CD8-positive, alpha-beta memory T cell (primary cell): Measurements from ENCODE around the gene C1orf105. TPM values are rescaled to one million over a fixed set of nuclear protein-coding genes. Genes with fewer than 3 reads are reported as not detected.
A peak's percentile ranks its signal among the peaks of the same experiment; 100 is the strongest.

Experiments
- CTCF ChIA-PET: fragments of 350-600 bp; sonication (Branson Sonifier 250); formaldehyde crosslinking; loops from one replicate; lab custom pipeline; 2021; ENCODE audit warnings: antibody characterized with exemption; lab: Charles Lee
- POLR2A ChIA-PET: fragments of 350-600 bp; sonication (Branson Sonifier 250); formaldehyde crosslinking; loops from one replicate; lab custom pipeline; 2021; ENCODE audit warnings: antibody characterized with exemption; lab: Charles Lee
- DNase-seq, 5 donors: peaks; one replicate each; pipeline versions ENCODE4 v3.0.0 to v3.0.0-alpha.2; 2020 to 2022; ENCODE audit warnings: mixed read lengths in 1 of 5
- H3K27ac ChIP-seq: one replicate; pipeline ENCODE4 v1.7.0; 2013; ENCODE audit warnings: low read depth, mild to moderate bottlenecking, low read length, moderate library complexity
- H3K27me3 ChIP-seq: 2 replicates; pipeline ENCODE4 v1.7.0; 2013; ENCODE audit warnings: low read length, mild to moderate bottlenecking; ENCODE audit not compliant: insufficient read depth, poor library complexity, severe bottlenecking
- H3K36me3 ChIP-seq: 2 replicates; pipeline ENCODE4 v1.7.0; 2013; ENCODE audit warnings: mild to moderate bottlenecking, low read length, moderate library complexity; ENCODE audit not compliant: insufficient read depth
- H3K4me1 ChIP-seq: 2 replicates; pipeline ENCODE4 v1.7.0; 2013; ENCODE audit warnings: mild to moderate bottlenecking, low read length, moderate library complexity; ENCODE audit not compliant: insufficient read depth
- H3K4me3 ChIP-seq: 2 replicates; pipeline ENCODE4 v1.7.0; 2013; ENCODE audit warnings: mild to moderate bottlenecking, low read length
- H3K9me3 ChIP-seq: 2 replicates; pipeline ENCODE4 v1.7.0; 2013; ENCODE audit warnings: mild to moderate bottlenecking, low read length
- H3K27ac Mint-ChIP-seq, 8 donors: one replicate each; pipeline ENCODE4 v1.8.0; 2020 to 2021; ENCODE audit warnings: mixed read lengths in 8 of 8, mild to moderate bottlenecking in 6 of 8, inconsistent platforms in 3 of 8, moderate library complexity in 3 of 8
- H3K27me3 Mint-ChIP-seq, 2 donors: one replicate each; pipeline ENCODE4 v1.8.0; 2020 to 2021; ENCODE audit warnings: mixed read lengths in 2 of 2, mild to moderate bottlenecking in 1 of 2, moderate library complexity in 1 of 2
- H3K36me3 Mint-ChIP-seq, 3 donors: one replicate each; pipeline ENCODE4 v1.8.0; 2020 to 2021; ENCODE audit warnings: mixed read lengths in 3 of 3, inconsistent platforms in 1 of 3, mild to moderate bottlenecking in 1 of 3
- H3K4me1 Mint-ChIP-seq, 3 donors: one replicate each; pipeline ENCODE4 v1.8.0; 2020 to 2021; ENCODE audit warnings: mixed read lengths in 3 of 3, inconsistent platforms in 1 of 3, mild to moderate bottlenecking in 1 of 3
- H3K4me3 Mint-ChIP-seq, 7 donors: one replicate each; pipeline ENCODE4 v1.8.0; 2020 to 2021; ENCODE audit warnings: mixed read lengths in 7 of 7, mild to moderate bottlenecking in 6 of 7, moderate library complexity in 4 of 7, inconsistent platforms in 2 of 7
- H3K9me3 Mint-ChIP-seq, 5 donors: one replicate each; pipeline ENCODE4 v1.8.0; 2020 to 2022; ENCODE audit warnings: mixed read lengths in 5 of 5, mild to moderate bottlenecking in 3 of 5, moderate library complexity in 2 of 5, inconsistent platforms in 1 of 5
- polyA plus RNA-seq: library from polyadenylated mRNA; unstranded; fragments of 300-500 nt; fragmentation: Illumina TruSeq; gene quantifications from one replicate; pipeline ENCODE4 v1.2.3, GENCODE V29; 2021
- total RNA-seq, 2 experiments: library from RNA; stranded (reverse); gene quantifications; one replicate each; pipeline ENCODE4 v1.2.3, GENCODE V29; 2021

Gene C1orf105
- total and polyA plus RNA-seq, 3 experiments from 2014 or later, result not detected

DNA sequence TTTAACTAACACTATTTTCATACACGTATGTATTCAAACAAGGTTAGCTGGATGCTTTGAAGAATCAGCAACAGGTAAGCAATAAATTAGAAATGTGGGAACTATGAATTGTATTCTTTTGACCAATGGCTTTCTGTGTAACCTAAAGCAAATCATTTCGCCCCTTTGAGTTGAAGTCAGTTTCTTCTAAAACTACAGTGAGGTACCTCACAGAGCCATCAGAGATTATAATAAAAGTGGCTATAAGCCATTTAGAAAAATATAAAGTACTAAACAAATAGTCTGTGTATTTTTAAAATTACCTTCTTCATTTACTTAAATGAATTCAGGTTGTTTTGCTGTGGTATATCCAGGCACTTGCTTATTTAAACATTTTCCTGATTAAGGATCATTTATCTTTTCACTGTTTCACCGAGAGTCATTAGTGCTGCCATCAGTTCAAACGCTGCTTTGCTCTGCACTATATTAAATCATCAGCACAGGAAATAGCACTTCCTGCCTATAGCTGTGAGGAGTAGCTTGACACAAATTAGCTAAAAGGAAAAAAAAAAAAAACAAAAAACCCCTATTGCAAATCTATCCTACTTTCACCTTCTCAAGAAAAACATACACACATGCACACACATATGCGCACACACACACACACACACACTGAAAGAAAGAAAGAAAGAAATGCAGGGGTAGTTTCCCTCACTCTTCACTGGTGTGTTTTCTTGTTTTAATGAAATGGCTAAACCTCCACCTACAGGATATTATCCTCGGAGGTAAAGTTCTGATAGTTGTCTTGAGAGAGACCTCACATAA is 39.8 kb upstream of the C1orf105 start:
- no peak overlapping the region for H3K27ac ChIP-seq
- POLR2A ChIA-PET, result interaction anchor here (0.6 to 1.5 kb wide), 6 partner anchors 14 to 284 kb away, joined by 4 to 15 read pairs (median 6); no protein-coding TSS in a partner anchor
- H3K27me3 ChIP-seq, result no peaks in the 10 kb centered on the region
- CTCF ChIA-PET, result interaction anchor here (0.8 to 1.4 kb wide), 6 partner anchors 10 to 113 kb away, joined by 3 to 14 read pairs (median 3); partner anchors contain the start of gene PIGC
- no peaks in the 10 kb centered on the region for H3K9me3 Mint-ChIP-seq
- no peaks in the 10 kb centered on the region for H3K36me3 ChIP-seq
- peak overlapping the region; percentile 9 for H3K4me3 ChIP-seq
- peaks cover 0 to 4% (median 0%) of the 10 kb centered on the region in 3 donors for H3K36me3 Mint-ChIP-seq
- H3K27ac Mint-ChIP-seq, result peak overlapping the region; percentile 54 to 96 (median 84)
- H3K27me3 Mint-ChIP-seq, result no peaks in the 10 kb centered on the region
- H3K4me3 Mint-ChIP-seq, result peak overlapping the region; percentile 49 to 82 (median 73)
- H3K9me3 ChIP-seq, result no peaks in the 10 kb centered on the region
- peak in 4 of 5 donors; percentile 3 to 55 (median 54) for DNase-seq
- H3K4me1 Mint-ChIP-seq, result peaks cover 25 to 45% (median 41%) of the 10 kb centered on the region in 3 donors
- H3K4me1 ChIP-seq, result peaks cover 21% of the 10 kb centered on the region

DNA sequence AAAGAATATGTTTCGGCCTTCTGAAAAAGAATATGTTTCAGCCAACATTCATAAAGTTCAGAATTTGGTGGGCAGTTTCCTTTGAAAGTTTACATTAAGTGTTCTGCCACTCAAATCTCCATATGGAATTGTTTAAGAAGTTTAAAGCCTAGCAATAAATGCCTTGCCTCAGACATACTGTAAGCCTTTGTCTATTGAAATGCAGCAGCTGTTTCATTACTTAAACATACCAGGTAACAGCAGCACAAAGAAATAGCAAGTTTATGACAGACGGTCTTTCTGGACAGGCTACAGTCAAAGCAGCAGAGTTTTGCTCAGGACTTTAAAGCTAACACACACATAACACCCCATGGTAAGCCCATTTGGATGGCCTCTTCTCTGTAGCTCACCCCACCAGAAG is 38.5 kb upstream of the C1orf105 start:
- Mint-ChIP-seq H3K27ac (peak overlapping the region in 3 of 8 donors; percentile 47 to 75 (median 61)), H3K4me1 (peaks cover 23 to 37% (median 37%) of the 10 kb centered on the region in 3 donors), H3K36me3 (peaks cover 2 to 7% (median 2%) of the 10 kb centered on the region in 3 donors), H3K27me3 (no peaks in the 10 kb centered on the region), H3K4me3 (peak overlapping the region in 2 of 7 donors; percentile 3 to 38), H3K9me3 (no peaks in the 10 kb centered on the region)
- no peak overlapping the region for H3K4me3 ChIP-seq
- no peak overlapping the region for H3K27ac ChIP-seq
- H3K9me3 ChIP-seq, result no peaks in the 10 kb centered on the region
- H3K27me3 ChIP-seq, result no peaks in the 10 kb centered on the region
- DNase-seq, result no peak
- CTCF ChIA-PET, result interaction anchor here (1.1 kb wide), 1 partner anchor 62 kb away, joined by 4 read pairs; the partner anchor contains the start of gene PIGC
- peaks cover 21% of the 10 kb centered on the region for H3K4me1 ChIP-seq
- POLR2A ChIA-PET, result interaction anchor here (1.2 kb wide), 1 partner anchor 13 kb away, joined by 5 read pairs; no protein-coding TSS in a partner anchor
- H3K36me3 ChIP-seq, result no peaks in the 10 kb centered on the region

DNA sequence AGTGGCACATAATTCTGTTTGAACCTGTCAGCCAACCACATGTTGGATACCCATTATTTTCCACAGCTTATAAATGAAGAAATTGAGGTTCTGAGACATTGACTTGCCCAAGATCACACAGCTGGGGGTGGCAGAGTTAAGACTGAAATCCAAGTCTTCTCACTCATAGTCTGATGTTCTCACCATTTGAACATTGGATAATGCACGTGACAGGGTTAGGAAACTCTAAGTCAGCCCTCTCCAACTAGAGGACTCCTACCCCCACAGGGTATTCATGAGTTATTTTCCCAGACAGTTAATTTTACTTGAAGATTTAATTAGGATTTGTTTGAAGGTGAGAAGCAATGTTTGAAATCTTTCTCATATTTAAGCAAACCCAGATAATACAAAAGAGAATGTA is 38.1 kb upstream of the C1orf105 start:
- Histone ChIP-seq H3K9me3 (no peaks in the 10 kb centered on the region), H3K4me3 (no peak overlapping the region), H3K36me3 (no peaks in the 10 kb centered on the region), H3K4me1 (peaks cover 21% of the 10 kb centered on the region), H3K27ac (no peak overlapping the region), H3K27me3 (no peaks in the 10 kb centered on the region)
- no peaks in the 10 kb centered on the region for H3K9me3 Mint-ChIP-seq
- peaks cover 23 to 37% (median 37%) of the 10 kb centered on the region in 3 donors for H3K4me1 Mint-ChIP-seq
- ChIA-PET CTCF (interaction anchor here (1.1 to 2.4 kb wide), 2 partner anchors 12 to 61 kb away, joined by 4 to 8 read pairs; partner anchors contain the start of gene PIGC), POLR2A (interaction anchor here (1.2 kb wide), 1 partner anchor 12 kb away, joined by 5 read pairs; no protein-coding TSS in a partner anchor)
- no peaks in the 10 kb centered on the region for H3K27me3 Mint-ChIP-seq
- no peak overlapping the region for H3K4me3 Mint-ChIP-seq
- peak overlapping the region in 1 of 8 donors; percentile 47 for H3K27ac Mint-ChIP-seq
- no peak for DNase-seq
- H3K36me3 Mint-ChIP-seq, result peaks cover 2 to 7% (median 2%) of the 10 kb centered on the region in 3 donors

DNA sequence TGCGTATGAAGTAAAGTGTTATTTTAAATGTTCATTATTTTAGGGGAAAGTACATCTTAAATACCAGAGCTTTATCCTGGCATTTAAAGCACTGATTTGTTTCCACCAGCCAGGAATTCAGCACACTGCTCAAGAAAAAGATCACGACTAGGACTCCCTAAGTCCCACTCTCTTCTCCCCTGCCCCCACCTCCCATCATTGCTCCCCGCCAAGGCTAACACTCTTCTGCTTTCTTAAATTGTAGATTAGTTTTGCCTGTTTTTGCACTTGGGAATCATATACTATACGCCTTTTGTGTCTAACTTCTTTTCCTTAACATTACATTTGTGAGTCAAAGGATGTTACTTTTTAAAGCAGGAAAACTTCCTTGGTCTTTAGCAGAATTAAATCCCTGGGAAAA is 37.5 kb upstream of the C1orf105 start:
- H3K27ac ChIP-seq, result no peak overlapping the region
- no peaks in the 10 kb centered on the region for H3K36me3 ChIP-seq
- POLR2A ChIA-PET, result no interaction called here
- H3K27me3 ChIP-seq, result no peaks in the 10 kb centered on the region
- H3K4me3 ChIP-seq, result no peak overlapping the region
- CTCF ChIA-PET, result interaction anchor here (2.4 kb wide), 1 partner anchor 11 kb away, joined by 8 read pairs; no protein-coding TSS in a partner anchor
- H3K9me3 Mint-ChIP-seq, result no peaks in the 10 kb centered on the region
- DNase-seq, result no peak
- no peaks in the 10 kb centered on the region for H3K27me3 Mint-ChIP-seq
- no peak overlapping the region for H3K4me3 Mint-ChIP-seq
- H3K4me1 Mint-ChIP-seq, result peaks cover 23 to 37% (median 37%) of the 10 kb centered on the region in 3 donors
- H3K27ac Mint-ChIP-seq, result peak overlapping the region in 1 of 8 donors; percentile 26
- H3K4me1 ChIP-seq, result peaks cover 21% of the 10 kb centered on the region
- H3K9me3 ChIP-seq, result no peaks in the 10 kb centered on the region
- peaks cover 2 to 5% (median 2%) of the 10 kb centered on the region in 3 donors for H3K36me3 Mint-ChIP-seq

DNA sequence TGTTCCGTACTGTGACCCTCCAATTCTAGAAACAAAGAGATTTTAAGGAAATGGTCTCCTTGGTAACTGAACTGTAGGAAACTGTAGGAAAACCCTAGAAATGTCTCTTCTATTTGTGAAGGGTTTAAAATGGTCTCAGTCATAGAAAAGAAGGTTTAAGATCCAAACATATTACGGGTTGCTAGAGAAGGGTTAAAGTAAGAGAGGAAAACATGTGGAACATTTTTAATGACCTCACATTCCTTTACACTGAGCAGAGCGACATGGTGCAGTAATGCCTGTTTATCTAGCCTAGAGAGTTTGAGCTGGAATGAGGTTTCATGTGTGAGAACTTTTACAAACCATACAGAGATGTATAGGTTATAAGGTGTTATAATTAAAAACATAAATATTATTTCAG is 36.9 kb upstream of the C1orf105 start:
- Mint-ChIP-seq H3K4me3 (no peak overlapping the region), H3K4me1 (peaks cover 23 to 37% (median 33%) of the 10 kb centered on the region in 3 donors), H3K36me3 (peaks cover 2 to 3% (median 2%) of the 10 kb centered on the region in 3 donors), H3K9me3 (no peaks in the 10 kb centered on the region), H3K27me3 (peaks cover 0 to 1% of the 10 kb centered on the region in 2 donors), H3K27ac (no peak overlapping the region)
- no peak overlapping the region for H3K27ac ChIP-seq
- ChIA-PET CTCF (interaction anchor here (2.4 kb wide), 1 partner anchor 10 kb away, joined by 8 read pairs; no protein-coding TSS in a partner anchor), POLR2A (no interaction called here)
- H3K4me3 ChIP-seq, result no peak overlapping the region
- H3K9me3 ChIP-seq, result no peaks in the 10 kb centered on the region
- DNase-seq, result no peak
- no peaks in the 10 kb centered on the region for H3K36me3 ChIP-seq
- H3K4me1 ChIP-seq, result peaks cover 21% of the 10 kb centered on the region
- H3K27me3 ChIP-seq, result no peaks in the 10 kb centered on the region

DNA sequence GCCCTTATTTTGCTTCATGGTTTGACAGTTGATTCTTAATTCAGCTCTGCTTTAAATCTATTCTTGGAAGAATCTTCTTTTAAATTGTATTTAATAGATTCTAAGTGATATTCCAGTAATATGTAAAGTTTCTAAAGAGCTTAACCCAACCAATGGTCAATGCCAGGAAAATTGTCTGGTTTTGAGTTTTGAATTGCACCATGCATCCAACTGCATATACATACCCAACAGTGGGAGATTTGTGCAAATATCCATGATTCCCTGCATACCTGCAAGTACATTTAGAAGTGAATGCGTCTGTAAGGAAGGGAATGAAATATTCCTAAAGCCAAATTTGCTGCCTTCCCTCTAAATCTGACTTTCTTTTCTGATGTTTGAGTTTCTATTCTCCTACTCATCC is 35.8 kb upstream of the C1orf105 start:
- no peaks in the 10 kb centered on the region for H3K27me3 ChIP-seq
- Mint-ChIP-seq H3K4me3 (no peak overlapping the region), H3K36me3 (peaks cover 2 to 3% (median 3%) of the 10 kb centered on the region in 3 donors), H3K9me3 (no peaks in the 10 kb centered on the region), H3K27me3 (peaks cover 0 to 1% of the 10 kb centered on the region in 2 donors), H3K4me1 (peaks cover 21 to 28% (median 27%) of the 10 kb centered on the region in 3 donors), H3K27ac (no peak overlapping the region)
- CTCF ChIA-PET, result interaction anchor here (2.4 kb wide), 1 partner anchor 9 kb away, joined by 8 read pairs; no protein-coding TSS in a partner anchor
- POLR2A ChIA-PET, result no interaction called here
- no peak overlapping the region for H3K27ac ChIP-seq
- no peak for DNase-seq
- H3K9me3 ChIP-seq, result no peaks in the 10 kb centered on the region
- no peaks in the 10 kb centered on the region for H3K36me3 ChIP-seq
- no peak overlapping the region for H3K4me3 ChIP-seq
- peaks cover 16% of the 10 kb centered on the region for H3K4me1 ChIP-seq

DNA sequence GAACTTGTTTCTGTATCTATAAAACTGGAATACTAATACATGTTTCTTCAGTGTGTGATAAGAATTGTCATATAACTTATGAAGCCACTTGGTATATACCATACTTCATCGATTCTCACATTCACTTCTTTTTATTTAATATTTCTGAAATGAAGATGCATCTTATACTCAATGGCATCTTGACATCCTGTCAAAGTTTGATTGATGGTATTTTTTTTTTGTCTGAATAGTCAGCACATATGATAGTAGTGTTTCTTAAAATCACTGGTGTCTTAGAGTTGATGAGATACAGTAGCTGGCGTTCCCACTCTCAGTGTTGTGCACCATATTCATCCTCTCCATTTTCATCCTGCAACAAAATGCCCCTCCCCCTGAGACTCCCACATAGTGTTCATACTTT is 34.4 kb upstream of the C1orf105 start:
- CTCF ChIA-PET, result no interaction called here
- peaks cover 8 to 20% (median 15%) of the 10 kb centered on the region in 3 donors for H3K4me1 Mint-ChIP-seq

More for the DNA sequence above, 34.4 kb upstream of the C1orf105 start:
- Histone ChIP-seq H3K36me3 (no peaks in the 10 kb centered on the region), H3K27ac (no peak overlapping the region), H3K9me3 (no peaks in the 10 kb centered on the region), H3K4me3 (no peak overlapping the region), H3K27me3 (no peaks in the 10 kb centered on the region), H3K4me1 (peaks cover 6% of the 10 kb centered on the region)
- no peaks in the 10 kb centered on the region for H3K9me3 Mint-ChIP-seq
- peaks cover 0 to 1% of the 10 kb centered on the region in 2 donors for H3K27me3 Mint-ChIP-seq
- H3K4me3 Mint-ChIP-seq, result no peak overlapping the region
- DNase-seq, result no peak
- peaks cover 2 to 5% (median 5%) of the 10 kb centered on the region in 3 donors for H3K36me3 Mint-ChIP-seq
- POLR2A ChIA-PET, result no interaction called here
- H3K27ac Mint-ChIP-seq, result no peak overlapping the region
